NCI-H1694 treated with DMSO at 0.1 percent for 48 hours (cell line): ENCODE data around the gene MGAT1.

Source experiments
- DNase-seq: peaks from one replicate; lab custom pipeline; 2025; lab: John Stamatoyannopoulos, UW

Gene MGAT1

GRCh38 chr5:180823940-180824629 is 21.5 kb upstream of the MGAT1 start:
- DNase-seq = no peak

DNA sequence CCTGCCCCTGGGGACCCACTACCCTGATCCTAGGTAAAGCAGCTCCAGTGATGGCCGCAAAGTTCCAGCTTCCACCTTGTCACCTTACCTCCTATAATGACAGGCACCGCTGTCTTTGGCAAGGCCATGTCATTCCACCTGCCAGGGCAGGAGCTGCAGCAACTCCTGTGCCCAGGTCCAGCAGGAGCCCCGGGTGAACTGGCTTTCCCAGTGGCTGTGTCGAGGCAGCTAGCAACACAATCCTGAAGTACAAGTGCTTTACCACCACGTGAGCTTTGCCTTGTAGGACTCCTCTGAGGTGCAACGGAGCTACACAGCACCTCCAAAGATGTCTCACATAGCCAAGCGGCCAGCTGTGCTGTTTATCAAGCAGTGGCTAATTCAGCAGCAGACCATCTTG is 20.7 kb upstream of the MGAT1 start:
- DNase-seq = no peak

- no peak for DNase-seq
These were observed 18.9 kb upstream of the MGAT1 start for GRCh38 chr5:180821538-180821937.

- no peak for DNase-seq
These were observed 18.2 kb upstream of the MGAT1 start for GRCh38 chr5:180820788-180821321.

DNA sequence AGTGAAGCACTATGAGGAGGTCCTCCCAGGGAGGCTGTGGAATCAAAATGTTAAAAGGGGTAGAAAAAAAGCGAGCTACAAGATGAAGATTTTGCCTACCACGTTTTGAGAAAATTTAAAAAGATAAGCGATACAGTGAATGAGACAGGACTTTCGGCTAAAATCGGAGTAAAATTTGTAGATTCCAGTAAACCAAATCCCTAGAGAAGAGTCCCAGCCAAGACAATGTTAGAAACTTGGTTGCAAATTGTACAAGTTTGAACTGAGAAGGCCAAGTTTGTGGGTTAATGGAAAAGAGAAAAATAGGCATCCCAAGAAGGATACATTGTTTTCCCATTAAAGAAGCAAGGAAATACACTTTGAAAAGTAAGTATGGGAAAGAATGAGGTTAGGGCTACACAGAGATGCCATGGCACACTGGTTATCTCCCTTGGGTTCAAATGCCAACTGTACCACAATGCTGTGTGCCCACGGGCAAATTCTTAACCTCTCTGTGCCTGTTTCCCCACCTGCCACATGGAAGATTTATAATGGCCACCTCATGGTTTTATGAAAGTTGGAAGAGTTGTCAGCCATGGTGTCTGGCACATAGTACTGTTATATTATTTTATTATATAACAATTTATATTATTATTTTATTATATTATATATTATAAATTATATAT is 16.2 kb upstream of the MGAT1 start:
- DNase-seq = no peak

- DNase-seq = no peak
These were observed 15.5 kb upstream of the MGAT1 start for GRCh38 chr5:180817893-180818674.

- DNase-seq = no peak
These were observed 14.3 kb upstream of the MGAT1 start for GRCh38 chr5:180816608-180817534.

DNA sequence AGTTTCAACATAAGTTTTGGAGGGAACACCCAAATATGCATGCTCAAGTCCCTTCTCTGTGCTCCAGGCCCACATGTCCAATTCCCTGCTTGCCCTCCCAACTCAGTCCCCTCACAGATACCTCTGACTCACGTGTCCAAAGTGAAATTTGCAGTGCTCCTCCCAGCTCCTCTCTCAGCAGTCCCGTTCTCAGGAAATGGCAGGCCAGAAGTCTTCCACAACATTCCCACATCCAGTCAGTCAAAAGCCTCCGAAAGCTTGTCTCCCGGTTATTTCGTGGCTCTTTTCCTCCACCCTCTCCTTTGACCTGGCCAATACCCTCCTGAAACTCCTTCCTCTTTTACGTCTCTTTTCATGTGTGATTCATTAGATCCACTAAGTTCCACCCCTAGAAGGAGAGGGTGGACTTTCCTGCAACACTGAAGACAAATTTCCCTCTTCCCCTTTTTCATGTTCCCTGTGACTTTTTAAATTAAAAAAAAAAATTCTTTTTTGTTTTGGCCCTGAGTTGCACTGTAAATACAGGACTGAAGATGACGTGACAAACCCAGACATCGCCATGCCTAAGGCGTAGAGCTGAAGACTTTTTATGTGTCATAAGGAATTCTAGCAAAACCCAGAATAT is 12.8 kb upstream of the MGAT1 start:
- DNase-seq = no peak

DNA sequence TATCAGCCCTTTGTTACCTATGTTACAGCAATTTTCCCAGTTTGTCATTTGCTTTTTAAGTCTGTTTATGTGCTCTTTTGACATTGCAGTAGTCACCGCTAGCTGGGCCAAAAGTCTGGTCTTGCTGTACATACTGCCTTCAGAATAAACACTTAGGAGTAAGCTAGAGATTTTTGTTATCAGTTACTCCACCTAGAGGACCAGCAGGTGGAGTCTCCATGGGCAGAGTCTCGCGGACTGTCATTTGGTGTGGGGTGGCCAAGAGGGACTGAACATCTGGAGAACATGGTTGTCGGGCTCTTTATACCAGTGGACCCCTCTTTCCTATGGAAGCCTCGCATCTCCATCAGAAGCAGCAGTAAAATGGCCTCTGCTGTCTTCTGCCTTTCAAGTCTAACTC is 10.8 kb upstream of the MGAT1 start:
- DNase-seq = no peak

DNA sequence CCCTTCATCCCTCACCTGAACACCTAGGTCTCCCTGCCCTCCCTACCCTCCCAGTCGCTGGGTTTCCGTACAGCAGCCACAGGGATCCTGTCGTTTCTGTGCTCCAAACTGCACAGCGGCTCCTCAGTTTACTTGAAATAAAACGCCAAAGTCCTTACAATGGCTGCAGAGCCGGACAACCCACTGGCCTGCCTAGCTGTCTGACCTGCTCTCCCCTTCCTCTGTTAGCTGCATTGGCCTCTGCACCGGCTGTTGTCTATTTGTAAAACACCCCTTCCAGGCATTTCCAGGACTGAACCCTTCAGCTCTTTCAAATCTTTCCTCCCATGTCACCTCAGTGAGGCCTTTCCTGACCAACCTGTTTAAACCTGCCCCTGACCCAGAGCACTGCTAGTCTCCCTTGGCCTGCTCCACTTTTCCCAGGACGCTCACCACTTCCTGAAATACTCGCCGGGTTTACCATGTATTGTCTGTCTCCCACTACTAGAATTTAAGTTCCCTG is 9.1 kb upstream of the MGAT1 start:
- no peak for DNase-seq

DNA sequence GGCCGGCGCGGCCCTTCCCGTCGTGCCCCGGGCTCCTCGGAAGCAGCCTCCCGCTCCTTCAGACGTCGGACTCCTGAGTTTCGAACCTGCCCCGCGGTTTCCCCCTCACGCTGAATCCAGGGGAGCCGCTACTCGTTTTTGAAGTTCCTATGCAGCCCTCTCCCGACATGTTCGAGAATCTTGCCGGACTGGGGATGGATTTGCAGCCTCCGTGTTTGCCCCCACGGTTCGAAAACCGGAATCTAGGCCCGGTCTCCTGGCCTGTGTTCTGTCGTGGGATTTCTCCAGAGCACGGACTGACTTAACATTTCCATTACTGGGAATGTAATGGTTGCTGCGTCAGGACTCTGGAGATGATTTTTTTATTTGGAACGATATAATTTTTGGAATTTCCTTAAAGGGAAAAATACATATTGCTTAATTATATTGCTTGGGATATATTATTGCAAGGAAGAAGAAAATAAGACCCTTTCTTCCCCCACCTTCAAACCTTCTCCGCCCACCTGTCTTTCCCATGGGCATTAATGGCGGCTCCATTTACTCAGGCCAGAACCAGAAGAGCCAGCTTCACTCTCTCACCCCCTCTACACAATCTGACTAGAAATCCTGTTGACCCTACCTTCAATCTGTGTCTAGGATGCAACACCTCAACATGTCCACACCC is 8.5 kb upstream of the MGAT1 start:
- no peak for DNase-seq

- peak; percentile 75 for DNase-seq
These were observed 7.8 kb upstream of the MGAT1 start for GRCh38 chr5:180810210-180810958.

DNA sequence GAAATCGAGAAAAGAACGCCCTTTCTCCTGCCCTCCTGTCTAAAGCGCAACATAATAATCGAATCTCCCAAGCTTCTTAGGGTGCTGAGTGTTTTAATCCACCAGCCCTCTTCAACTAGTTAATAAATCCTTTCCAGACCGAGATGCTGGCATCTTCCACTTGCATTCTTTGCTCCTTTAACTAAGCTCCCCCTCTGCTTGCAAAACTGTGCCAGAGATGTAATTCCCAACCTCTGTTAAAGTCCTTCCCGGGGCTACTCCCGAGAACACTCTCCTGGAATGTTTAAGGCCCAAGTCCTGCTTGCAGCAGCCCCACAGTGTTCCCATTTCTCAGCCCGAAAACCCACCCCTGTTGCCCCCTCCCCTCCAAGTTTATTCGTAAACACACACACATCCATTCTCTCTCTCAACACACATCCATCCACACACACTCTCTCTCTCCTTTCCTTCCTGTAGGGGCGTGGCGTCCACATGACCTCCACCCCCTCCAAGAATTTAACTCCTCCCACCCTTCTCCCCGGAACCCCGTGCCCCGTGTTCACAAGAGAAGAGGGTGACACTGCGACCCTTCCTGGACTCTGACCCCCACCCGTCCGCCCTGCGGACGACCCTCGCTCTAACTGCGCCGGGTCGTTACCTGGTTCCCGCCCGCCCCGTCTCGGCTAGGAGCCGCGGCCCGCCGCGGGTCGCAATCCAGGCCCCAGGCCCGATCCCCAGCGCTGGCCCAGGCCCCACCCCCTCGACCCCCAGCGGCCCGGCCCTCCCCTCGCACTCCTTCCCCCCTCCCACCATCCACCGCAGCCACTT is 7.0 kb upstream of the MGAT1 start:
- peak; percentile 58 for DNase-seq

DNA sequence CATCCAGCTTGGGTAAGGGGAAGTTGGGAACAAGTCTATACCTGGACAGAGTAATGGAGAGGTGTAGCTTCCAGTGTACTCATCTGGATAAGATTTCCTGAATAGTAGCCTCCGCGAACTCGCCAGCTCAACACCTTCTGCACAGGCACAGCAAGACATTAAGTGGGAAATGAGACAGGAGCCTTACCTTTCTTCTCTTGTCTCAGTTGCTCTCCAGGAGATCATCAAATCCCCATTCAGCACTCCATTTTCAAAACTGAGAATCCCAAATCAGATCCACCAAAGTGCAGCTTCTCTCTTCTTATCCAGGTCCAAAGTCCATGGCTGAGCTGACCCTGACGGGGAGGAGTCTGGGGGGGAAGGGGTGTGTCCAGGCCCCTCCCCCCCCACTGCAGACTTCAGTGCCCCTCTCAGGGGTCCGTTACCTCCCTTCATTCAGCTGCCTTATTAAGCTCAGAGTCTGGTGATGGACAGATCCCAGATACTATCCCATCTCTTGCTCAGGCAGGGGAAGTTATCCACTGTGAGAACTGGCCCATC is 5.9 kb upstream of the MGAT1 start:
- DNase-seq = no peak

GRCh38 chr5:180807654-180808414 is 5.2 kb upstream of the MGAT1 start:
- DNase-seq = no peak

DNA sequence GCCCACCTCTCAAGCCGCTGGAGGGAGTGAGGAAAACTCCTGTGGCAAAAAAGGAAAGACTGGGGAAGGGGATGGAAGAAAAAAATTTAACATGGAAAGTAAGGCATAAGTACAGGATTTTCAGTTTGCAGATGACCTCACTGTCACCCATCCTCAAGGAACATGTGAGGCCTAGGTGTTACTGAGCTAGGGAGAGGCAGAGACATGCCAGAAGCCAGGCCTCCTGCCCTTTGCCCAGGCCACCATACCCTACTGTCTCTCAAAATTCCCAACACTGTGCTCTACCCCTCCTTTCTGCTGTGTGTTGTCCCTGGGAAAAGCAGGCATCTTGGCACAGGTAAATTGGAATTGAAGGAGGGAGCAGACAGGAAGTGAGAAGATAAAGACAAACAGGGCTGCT is 4.4 kb upstream of the MGAT1 start:
- DNase-seq = no peak

- no peak for DNase-seq
These were observed 3.9 kb upstream of the MGAT1 start for GRCh38 chr5:180806351-180807011.
